ENCODE results near the gene PCNA.
"Not testable (repeated sequence)": the region's sequence is repeated elsewhere in the genome, so short reads cannot be mapped to it uniquely, and the experiment has no call there.

PCNA gene

DNA sequence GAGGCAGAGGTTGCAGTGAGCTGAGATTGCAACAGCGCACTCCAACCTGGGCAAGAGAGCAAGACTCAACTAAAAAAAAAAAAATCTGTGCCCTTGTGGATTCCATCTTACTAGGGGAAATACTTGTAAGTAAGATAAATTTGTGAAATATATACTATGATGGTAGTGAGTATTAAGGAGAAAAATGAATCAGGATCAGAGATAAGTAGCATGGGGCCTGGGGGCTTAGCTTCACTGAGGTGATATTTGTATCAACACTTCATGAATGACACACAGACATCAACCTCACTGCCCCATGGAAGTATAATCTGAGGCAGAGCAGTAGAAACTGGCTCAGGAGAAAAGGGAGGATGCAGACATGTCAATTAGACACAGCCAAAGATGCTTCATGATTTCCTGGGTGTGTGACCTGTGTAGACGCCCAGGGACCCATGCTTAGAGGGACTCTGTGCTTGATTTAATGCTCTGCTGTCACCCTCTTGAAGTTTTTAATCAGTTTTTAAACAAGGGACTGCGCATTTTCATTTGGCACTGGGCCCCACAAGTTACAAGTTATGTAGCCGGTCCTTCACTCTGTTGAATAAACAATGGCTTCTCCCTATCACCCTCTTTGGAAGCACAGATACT, 41.9 kb downstream of the PCNA start:
- H3K27me3 ChIP-seq, result no peaks in the 10 kb centered on the region
- TF ChIP-seq, protein P1, sequence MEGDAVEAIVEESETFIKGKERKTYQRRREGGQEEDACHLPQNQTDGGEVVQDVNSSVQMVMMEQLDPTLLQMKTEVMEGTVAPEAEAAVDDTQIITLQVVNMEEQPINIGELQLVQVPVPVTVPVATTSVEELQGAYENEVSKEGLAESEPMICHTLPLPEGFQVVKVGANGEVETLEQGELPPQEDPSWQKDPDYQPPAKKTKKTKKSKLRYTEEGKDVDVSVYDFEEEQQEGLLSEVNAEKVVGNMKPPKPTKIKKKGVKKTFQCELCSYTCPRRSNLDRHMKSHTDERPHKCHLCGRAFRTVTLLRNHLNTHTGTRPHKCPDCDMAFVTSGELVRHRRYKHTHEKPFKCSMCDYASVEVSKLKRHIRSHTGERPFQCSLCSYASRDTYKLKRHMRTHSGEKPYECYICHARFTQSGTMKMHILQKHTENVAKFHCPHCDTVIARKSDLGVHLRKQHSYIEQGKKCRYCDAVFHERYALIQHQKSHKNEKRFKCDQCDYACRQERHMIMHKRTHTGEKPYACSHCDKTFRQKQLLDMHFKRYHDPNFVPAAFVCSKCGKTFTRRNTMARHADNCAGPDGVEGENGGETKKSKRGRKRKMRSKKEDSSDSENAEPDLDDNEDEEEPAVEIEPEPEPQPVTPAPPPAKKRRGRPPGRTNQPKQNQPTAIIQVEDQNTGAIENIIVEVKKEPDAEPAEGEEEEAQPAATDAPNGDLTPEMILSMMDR (IDR thresholded peaks at IDR 0.05; ENCODE audit: low read depth, low read length), result no peak
- no peaks in the 10 kb centered on the region for H3K4me1 ChIP-seq
- no peak overlapping the region for H3K4me3 ChIP-seq (ENCODE audit: low read depth, low read length)
- no peaks in the 10 kb centered on the region for H3K9me3 ChIP-seq
- no peak for DNase-seq
- H3K36me3 ChIP-seq, result no peaks in the 10 kb centered on the region

DNA sequence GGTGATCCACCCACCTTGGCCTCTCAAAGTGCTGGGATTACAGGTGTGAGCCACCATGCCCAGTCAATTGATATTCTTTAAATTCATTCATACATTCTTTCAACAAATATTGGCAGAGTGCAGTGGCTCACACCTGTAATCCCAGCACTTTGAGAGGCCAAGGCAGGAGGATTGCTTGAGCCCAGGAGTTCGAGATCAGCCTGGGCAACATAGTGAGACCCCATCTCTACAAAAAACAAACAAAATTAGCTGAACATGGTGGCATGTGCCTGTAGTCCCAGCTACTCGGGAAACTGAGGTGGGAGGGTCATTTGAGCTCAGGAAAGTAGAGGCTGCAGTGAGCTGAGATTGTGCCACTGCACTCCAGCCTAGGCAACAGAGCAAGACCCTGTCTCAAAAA, 42.8 kb downstream of the PCNA start:
- H3K27me3 ChIP-seq; H3K4me1 ChIP-seq; H3K36me3 ChIP-seq; H3K9me3 ChIP-seq; DNase-seq; H3K4me3 ChIP-seq (ENCODE audit: low read depth, low read length): not testable (repeated sequence)

DNA sequence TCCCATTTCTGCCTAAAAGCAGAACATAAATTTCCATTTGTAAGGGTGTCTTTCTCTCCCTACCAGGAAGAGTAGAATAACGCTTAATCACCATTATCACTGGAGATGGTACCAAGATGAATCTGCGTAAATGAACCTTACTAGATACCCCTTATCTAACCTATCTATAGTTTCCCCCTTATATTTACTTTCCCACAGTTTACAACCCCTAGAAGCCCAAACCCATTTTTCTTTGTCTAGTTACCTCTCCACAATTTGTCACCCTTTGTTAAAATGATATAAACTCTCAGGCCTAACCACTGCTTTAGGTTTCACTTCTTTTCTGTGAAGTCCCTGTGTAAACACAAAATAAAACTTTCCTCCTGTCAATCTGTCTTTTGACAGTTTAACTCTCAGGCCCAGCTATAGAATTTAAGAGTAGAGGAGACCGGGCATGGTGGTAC, 45.5 kb downstream of the PCNA start:
- no peaks in the 10 kb centered on the region; the same call in 1 of the 2 replicates for H3K9me3 ChIP-seq
- no peak for DNase-seq
- H3K4me3 ChIP-seq (ENCODE audit: low read depth, low read length), result no peak overlapping the region
- no peaks in the 10 kb centered on the region for H3K36me3 ChIP-seq
- TF ChIP-seq, protein P1 (IDR thresholded peaks at IDR 0.05; ENCODE audit: low read depth, low read length), result no peak
- H3K4me1 ChIP-seq, result no peaks in the 10 kb centered on the region
- H3K27me3 ChIP-seq, result no peaks in the 10 kb centered on the region

DNA sequence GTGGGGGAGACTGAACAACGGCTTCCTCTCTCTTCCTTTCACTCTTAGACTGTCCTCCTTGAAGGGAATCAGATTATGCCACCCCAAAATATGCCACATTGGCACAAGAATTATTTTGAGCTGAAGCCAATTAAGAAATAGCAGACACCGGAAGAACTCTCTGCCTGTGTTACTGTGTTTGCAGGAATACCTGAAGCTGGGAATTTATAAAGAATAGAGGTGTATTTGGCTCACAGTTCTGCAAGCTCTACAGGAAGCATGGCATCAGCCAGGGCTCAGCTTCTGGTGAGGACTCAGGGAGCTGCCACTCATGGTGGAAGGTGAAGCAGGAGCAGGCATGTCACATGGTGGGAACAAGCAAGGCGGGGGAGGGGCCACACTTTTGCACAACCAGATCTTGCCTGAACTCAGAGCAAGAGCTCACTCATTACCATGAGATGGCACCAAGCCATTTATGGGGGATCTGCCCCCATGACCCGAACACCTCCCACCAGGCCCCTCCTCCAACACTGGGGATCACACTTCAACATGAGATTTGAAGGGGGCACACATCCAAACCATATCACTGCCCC, 46.0 kb downstream of the PCNA start:
- H3K27me3 ChIP-seq, result no peaks in the 10 kb centered on the region
- peak; percentile 24 for DNase-seq
- H3K9me3 ChIP-seq, result no peaks in the 10 kb centered on the region; the same call in 1 of the 2 replicates
- TF ChIP-seq, protein P1 (IDR thresholded peaks at IDR 0.05; ENCODE audit: low read depth, low read length), result no peak
- no peaks in the 10 kb centered on the region for H3K36me3 ChIP-seq
- H3K4me1 ChIP-seq, result no peaks in the 10 kb centered on the region
- no peak overlapping the region for H3K4me3 ChIP-seq (ENCODE audit: low read depth, low read length)

DNA sequence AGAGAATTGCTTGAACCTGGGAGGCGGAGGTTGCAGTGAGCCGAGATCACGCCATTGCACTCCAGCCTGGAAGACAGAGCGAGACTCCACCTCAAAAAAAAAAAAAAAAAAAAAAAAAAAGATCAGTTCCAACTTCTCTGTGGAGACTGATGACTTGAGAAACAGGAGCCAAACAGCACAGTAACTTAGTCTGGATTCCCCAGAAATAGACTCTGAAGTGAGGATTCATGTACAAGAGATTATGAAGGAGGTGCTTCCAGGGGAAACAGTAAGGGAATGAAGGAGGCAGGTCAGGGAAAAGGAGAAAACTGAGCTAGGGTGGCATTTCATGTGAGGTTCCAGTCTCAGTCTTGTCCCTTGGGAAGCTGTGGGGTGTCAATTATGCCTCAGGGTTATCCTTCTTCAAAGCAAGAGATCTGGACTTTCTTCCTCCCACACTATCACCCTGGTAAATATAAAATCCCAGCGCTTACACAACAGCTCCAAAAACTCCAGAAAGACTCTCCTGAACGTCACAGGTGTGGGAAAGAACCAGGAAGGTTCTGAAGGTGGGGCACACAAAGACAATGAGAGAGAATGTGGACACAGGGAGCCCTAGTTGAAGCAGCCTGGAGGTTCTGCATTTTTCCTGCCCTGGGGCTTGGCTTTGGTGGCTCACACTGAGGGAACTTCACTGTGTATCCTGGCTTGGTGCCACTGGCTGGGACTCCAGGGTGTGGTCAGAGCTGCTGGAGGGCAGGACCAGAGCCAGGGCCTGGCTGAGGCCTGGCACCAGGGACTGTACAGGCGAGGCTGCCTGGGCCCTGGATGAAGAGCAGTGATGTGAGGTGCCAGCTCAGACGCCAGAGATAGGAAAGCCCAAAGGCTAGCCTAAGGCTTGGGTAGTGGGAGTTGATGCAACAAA, 46.8 kb downstream of the PCNA start:
- no peak overlapping the region for H3K4me3 ChIP-seq (ENCODE audit: low read depth, low read length)

DNA sequence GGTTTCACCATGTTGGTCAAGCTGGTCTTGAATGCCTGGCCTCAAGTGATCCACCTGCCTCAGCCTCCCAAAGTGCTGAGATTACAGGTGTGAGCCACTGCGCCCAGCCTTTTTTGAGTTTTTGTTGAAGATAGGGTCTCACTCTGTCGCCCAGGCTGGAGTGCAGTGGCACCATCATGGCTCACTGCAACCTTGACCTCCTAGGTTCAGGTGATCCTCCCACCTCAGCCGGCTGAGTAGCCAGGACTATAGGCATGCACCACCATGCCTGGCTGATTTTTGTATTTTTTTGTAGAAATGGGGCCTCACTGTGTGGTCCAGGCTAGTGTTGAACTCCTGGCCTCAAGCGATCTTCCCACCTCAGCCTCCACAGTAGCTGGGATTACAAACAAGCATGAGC, 47.8 kb downstream of the PCNA start:
- H3K4me1 ChIP-seq; H3K4me3 ChIP-seq (ENCODE audit: low read depth, low read length); H3K27me3 ChIP-seq; DNase-seq; H3K36me3 ChIP-seq; H3K9me3 ChIP-seq: not testable (repeated sequence)

More for the DNA sequence above, 46.8 kb downstream of the PCNA start:
- TF ChIP-seq, protein P1 (IDR thresholded peaks at IDR 0.05; ENCODE audit: low read depth, low read length), result no peak
- DNase-seq, result peak; percentile 56
- Histone ChIP-seq H3K27me3 (no peaks in the 10 kb centered on the region), H3K4me1 (no peaks in the 10 kb centered on the region), H3K9me3 (no peaks in the 10 kb centered on the region; the same call in 1 of the 2 replicates), H3K36me3 (no peaks in the 10 kb centered on the region)

DNA sequence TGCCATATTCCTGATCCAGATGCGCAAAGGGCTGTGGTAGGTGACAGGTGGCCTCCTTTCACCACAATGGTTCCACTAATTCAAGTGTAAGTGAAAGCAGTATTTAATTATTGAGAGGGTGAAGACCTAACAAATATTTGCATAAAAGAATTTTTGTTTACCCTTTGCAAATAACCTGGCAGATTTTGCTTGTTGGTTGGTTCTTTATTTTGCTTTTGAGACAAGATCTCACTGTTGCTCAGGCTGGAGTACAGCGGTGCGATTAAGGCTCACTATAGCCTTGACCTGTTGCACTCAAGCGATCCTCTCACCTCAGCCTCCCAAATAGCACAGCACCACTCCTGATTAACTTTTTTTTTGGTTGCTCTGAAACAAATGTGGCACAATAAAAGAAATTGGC, 49.2 kb downstream of the PCNA start:
- no peaks in the 10 kb centered on the region for H3K4me1 ChIP-seq
- H3K9me3 ChIP-seq, result no peaks in the 10 kb centered on the region; the same call in 1 of the 2 replicates
- TF ChIP-seq, protein P1 (IDR thresholded peaks at IDR 0.05; ENCODE audit: low read depth, low read length), result no peak
- H3K27me3 ChIP-seq, result no peaks in the 10 kb centered on the region
- H3K4me3 ChIP-seq (ENCODE audit: low read depth, low read length), result no peak overlapping the region
- H3K36me3 ChIP-seq, result no peaks in the 10 kb centered on the region
- DNase-seq, result no peak

All from BE2C (cell line).